ENCODE data around the gene CCNG2.

- TF ChIP-seq CTCF (IDR thresholded peaks at IDR 0.05 in 4 of 5, conservative IDR thresholded peaks at IDR 0.05 in 1 of 5), result no peak
- TF ChIP-seq POLR2A (IDR thresholded peaks at IDR 0.05), result no peak
These were observed 44.3 kb downstream of the CCNG2 start for GRCh38 chr4:77201343-77201742.

All from gastrocnemius medialis (tissue), 4 donors.